HG02588 (cell line): ENCODE measurements around the gene TENM4.

ENCODE experiments used
- ATAC-seq: cut with Tn5 transposase; IDR thresholded peaks from one replicate; pipeline ENCODE4 v1.9.1; 2021; ENCODE audit warnings: mild to moderate bottlenecking, moderate library complexity; ENCODE audit not compliant: unreplicated experiment

TENM4 gene

DNA sequence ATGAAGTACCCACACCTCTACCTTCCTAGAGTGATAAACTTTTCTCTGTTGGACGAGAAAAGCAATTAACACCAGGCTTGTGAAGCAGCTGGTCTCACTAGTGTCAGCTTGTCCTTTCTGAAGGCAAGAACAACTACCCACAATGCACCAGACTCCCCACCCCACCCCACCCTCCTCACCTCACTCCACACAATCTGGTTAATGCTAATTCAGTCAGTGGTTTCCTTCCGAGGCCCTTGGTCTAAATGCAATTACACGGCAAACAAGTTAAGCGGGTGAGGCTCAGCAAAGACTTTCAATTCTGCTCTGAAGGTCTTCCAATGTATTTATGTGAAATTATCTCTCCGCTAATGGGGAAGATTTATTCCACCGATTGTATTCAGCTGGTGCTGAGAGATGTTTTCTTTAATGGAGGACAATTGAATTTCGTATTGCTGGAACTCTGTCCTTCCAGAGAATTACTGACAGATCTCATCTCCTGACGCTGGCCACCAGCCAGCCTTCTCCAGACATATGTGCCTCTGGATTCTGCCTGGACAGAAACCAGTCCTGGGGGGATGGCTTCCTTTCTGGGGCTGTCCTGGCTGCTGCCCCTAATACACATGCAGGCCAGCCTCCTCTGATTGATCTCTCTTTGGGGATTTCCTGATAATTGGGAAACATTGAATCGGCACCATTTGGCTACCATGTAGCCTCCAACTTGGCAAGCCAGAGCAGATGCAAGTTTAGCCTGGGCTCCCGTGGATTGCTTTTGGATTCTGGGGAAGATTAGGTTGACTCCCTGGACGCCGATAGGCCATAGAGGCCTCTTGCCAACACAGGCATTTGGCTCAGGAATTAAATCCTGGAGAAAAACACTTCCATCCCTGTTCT is 700.4 kb downstream of the TENM4 start:
- no peak for ATAC-seq

DNA sequence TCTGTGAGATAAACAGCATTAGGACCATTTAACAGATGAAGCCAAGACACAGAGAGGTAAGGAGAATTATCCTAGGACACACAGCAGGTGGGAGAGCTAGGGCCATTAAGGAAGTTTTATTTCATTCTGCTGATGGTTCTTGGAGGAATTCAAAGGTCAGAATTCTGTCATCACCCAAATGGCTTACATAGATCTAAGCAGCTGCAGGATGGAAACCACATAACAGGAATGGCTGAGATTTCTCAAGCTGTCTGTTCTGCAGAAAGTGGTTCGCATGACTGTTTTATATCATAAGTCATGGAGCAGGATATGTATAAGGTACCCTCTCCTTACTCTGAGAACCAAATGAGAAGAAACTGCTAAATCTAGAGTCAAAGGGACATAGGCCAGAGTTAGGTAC is 702.9 kb downstream of the TENM4 start:
- no peak for ATAC-seq

DNA sequence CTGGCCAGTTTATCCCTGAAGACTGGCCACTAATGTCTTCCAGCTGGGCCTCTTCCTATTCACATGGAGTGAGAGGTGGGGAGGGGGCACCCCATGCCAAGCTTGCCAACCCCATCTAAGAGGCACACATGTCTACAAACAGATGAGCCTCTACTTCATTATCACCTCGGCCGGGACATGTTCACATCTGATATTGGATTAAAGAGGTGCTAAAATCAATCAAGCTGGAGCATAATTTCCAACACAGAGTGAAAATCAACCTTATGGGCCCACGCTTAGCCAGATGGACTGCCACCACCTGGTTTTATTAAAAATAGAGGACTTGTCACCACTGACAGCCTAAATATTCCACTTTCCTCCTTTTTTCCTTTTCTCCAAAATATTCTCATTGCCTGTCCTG is 703.5 kb downstream of the TENM4 start:
- no peak for ATAC-seq

DNA sequence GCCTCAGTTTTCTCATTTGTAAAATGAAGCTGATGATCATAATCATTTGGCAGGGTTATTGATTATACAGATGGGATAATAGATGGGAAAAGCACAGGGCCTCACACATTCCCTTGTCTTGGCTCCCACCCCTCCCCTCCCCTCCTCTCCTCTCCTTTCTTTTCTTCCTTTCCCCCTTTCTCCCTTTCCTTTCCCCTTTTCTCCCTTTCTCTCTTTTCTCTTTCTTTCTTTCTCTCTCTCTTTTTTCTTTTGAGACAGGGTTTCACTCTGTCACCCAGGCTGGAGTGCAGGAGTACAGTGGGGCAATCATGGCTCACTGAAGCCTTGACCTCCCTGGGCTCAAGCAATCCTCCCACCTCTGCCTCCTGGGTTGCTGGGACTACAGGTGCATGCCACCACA is 705.1 kb downstream of the TENM4 start:
- no peak for ATAC-seq

DNA sequence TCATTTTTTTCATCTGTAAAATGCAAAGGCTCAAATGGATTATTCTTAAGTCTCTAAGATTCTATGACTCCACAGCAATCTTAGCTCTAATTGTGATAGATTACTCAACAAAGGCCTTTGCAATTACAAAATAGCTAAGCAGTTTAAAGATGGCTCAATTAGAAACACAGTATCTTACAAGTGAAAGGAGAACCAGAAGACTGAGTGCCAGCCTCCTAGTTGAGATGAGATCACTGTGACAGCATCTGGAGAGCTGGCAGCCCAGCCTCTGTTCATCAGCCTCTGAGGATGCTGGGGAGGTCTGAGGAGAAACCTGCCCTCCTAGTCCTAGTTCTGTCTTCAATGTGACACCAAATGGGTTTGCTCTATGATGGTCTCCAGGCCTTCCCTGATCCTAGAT is 707.8 kb downstream of the TENM4 start:
- no peak for ATAC-seq

DNA sequence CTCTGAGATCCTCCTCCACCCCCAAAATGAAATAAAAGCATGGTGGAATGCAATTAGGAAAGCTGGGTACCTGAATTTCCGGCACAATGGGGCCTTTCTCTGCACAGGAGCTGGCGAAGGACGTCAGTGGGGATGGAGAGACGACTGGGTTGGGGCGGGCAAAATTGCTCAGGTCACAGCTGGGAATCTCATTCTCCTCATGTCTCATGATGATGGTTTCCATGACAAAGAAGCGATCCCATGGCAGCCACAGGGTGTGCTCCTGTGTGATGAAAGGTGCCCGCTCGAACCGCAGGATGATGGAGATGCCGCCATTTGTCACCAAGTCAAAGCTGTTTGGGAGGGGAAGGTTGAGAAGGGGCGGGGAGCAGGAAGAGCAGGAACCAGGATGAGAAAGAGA is 708.6 kb downstream of the TENM4 start:
- ATAC-seq: no peak

DNA sequence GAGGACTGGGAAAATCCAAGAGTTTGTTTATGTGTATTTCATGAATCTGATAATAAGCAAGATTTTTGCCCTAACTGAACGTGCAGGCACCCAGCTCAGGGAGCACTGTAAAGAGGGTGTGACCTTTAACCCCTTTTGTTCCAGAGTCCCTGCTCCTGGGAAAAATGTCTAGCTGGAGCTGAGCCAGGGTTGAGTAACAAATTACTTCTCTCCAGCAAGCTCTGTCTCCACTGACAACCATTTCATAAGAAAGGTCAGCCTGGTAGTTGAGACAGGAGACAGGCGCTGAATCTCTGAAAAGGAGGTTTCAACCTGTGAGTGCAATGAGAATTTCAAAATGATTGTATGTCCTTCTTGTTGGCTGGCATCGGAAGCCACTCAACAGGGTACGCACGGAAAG is 709.8 kb downstream of the TENM4 start:
- no peak for ATAC-seq

DNA sequence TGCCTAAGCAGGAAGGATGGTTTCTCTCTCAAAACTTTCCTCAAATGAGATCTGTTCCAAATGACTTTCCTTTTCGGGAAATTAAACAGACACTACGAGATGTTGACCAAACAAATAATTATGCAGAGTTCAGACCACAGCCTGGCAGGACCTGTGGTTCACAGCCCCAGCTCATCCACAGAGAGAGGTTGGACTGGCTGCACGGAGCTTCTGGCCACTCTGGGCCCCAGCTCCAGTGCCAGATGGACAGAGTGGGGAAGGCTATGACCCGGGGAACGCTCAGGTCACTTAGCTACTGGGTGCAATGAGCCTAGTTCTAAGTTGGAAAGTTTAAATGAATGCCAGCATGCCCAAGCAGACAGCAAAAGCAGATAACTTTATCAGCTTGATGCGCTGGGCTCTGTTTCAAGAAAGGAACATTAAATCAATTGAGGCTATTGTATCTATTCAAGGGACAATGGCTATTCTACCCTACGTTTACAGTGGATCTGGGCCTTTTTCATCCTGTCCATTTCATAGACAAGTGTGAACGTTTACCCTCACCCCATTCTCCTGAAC is 710.5 kb downstream of the TENM4 start:
- ATAC-seq: no peak

DNA sequence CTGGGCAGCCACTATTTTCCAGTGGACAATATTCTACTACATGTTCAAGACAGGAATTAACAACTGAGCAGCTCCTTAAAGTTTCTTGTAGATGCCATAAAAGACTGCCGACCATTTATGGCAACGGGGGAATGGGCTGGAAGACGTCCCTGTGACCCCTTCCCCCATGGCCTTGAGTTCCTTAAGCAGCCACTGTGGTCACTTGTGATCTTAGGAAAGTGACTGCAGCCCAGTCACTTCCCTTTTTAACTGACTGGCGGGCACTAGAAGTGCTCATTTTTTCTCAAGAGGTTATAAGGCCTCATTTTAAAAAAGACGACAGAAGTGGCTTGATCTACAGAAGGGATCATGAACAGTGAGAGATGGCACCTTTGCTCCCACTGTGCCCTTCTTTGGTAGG is 713.0 kb downstream of the TENM4 start:
- no peak for ATAC-seq

DNA sequence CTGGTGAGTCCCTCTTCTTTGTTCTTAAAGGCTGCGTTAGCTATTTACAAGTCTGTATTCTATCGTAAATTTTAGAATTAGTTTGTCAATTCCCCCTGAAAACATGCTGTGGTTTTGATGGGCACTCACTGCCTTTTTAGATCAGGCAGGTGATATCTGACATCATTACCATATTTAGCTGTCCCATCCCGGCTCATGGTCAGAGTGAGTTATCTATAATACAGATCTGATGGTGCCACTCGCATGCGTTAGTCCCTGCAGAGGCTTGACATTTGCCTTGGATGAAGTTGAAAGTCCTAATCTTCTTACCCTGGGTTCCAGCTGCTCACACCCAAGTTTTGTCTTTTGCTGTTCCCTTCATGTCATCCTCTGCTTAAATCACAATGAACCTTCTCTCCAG is 715.6 kb downstream of the TENM4 start:
- ATAC-seq: no peak

DNA sequence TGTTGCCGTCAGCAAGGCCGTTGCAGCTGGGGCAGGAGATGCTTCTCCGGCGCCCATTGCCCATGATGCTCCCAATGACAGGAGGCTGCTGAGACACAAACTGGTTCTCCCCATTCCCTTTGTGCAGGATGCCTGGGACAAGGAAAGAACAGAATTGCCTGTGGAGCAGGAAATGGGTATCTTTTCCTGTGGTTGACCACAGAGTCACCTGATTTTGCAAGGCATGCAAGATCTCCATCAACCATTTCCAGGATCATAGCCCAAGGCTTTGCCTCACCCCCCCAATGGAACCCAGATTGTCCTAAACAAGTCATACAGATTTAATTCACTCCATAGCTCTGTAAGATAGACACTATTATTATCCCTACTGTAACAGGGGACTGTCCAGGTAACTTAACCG is 718.0 kb downstream of the TENM4 start:
- ATAC-seq: no peak

DNA sequence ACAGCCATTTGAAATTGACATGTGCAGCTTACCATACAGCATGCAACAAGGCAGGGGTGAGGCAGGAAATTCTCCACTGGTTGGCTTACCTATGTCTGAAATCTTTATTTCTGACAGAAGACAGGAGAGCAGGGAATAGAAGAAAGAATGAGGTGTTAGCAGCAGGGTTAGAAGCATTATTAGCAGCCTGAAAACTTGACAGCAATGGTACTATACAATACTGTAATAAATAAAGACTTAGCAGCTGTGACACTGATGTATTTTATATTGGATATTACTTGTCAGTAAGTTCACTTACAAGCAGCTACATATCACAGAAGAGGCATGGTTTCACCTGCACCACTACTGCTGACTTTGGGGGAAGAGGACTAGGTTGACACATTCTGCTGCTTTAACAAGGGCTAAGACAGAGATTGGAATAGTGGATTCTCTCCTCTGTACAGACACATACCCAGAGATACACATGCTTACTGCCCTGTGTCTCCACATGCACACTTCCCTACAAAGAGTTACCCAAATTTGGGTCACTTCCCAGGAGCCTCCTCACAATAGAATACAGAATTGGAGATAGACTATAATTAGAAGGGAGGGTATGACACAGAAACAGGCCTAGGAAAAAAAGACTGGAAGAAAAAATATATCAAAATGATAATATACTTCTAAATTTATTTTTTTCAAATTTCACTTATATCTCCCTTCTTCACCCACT is 720.4 kb downstream of the TENM4 start:
- no peak for ATAC-seq

DNA sequence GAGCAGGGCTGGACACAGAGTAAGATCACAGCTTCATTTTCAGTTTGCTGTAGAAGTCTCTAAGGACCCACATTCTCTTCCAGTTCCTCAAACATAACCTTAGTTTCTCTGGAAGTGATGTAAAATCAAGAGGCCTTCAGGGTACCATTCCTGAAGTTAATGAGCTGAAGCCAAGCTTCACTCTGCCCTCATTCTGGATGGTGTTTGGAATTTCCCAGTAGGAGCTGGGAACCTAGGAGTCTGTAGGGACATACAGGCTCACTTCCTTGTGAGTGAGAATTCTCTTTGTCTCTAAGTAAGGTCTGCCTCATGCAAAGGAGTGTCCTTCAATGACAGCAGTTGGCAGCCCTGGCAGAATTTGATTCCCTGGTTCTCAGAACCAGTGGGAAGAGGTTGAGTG is 723.8 kb downstream of the TENM4 start:
- no peak for ATAC-seq

DNA sequence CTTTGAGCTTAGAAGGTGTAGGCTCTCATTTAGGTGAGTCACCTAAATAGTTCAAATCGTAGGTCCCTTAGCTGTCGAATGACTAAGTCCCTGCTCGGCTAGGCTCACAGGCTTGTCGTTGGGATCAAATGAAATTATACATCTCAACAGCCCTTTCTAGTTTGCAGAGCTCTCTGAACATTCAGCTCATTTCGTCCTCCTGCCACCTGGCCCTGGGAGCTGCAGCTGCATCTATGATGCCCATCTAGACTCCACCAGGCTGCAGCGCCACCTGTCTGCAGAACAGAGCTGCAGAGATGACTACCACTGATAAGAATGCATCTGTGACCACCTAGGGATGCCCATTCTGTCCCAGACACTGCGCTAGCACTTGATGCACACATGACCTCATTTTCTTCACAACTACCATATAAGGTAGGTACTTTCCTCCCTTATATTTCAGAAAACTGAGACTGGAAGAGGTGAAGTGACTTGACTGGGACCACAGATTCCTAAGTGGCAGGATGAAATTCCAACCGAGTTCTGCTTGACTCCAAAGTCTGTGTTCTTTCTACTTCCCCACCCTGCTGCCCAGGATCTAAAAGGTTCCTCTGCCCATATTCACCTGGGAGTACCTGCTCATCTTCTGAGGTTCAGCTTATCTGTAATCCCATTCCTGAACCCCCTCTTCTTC is 725.1 kb downstream of the TENM4 start:
- ATAC-seq: peak; percentile 60

DNA sequence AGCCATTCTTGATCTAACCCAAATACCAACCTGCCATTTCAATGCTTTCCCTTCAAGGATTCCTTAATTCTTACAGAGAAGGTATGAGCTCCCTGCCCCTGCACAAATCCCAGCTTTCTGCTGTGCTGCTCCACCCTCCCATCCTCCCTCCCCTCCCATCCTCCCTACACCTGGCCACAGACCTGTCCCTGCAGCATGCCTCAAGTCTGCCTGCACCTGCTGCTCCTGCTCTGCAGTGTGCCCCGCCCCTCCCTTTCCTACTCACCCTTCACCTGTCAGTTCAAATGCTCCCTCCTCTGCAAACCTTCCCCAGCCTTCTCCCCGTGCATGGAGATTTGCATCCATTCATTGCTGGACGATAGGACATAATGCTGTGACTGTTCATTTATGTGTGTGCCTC is 726.3 kb downstream of the TENM4 start:
- ATAC-seq: no peak

DNA sequence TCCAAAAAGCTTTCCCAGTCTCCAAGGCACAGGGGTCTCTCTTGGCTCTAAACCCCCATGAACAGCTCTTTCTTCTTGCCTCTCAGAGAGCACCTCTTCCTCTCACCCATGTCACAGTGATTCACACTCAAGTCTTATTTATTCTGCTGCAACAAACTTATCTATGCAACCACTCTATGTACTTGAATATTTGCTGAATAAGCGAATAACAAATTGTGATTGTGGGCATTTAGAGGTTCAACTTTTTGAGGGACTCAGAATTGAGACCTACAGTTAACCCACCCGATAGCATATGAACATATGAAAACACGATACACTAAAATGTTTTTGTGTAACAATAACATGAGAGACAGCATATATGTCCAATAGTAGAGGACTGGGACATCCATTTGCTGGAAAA is 729.1 kb downstream of the TENM4 start:
- ATAC-seq: no peak

DNA sequence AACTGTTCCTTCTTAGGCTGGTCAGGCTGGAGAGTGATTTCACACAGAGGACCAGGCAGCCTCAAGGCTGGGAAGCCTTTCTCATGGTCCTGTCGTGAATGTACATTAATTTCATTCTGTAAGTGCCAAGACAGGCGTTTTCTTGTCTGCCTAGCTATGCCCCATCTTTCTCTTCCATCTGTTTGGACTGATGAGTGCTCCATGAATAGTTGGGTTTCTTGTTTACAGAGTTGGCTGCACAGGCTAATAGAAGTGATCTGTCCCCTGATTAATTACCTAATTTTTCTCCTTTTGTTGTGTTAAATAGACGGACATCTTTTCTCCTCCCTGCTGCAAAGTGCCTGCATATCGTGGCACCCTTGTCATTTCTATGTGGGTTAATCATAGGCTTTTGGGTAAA is 730.4 kb downstream of the TENM4 start:
- ATAC-seq: no peak

DNA sequence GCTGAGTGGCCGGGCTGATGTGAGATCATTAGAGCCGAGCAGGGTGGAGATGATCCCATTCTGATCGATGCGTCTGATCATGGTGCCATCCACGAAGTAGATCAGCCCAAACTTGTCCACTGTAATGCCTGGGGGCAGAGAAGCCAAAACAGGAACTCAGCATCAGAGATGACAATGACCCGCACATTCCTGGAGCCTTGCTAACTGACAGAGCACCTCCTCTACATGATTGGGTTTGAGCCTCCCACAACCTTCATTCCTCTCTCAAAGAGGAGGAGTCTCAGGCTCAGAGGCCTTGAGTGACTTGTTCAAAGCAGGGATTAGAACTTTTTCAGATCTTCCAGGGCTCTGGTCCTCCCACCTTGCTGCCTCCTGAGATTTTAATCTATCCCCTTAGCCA is 732.4 kb downstream of the TENM4 start:
- ATAC-seq: no peak

DNA sequence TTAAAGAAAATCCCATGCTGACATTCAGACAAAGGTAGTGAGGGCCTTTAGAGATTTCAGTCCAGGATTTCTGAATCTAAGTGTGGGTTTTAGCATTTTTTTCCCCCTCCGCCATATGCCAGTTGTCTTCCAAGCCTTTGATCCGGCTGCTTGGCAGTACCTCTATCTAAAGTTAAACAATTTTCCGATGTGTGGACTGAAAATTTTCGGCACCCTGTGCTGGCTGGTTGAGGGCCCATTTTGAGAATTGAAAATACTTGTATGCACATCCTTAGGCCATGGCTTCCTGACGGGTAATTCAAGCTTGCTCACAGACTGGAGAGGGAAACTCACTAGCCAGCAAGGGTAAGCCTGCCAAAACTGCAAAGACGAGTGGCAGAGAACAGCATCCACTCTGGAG is 734.3 kb downstream of the TENM4 start:
- ATAC-seq: no peak

DNA sequence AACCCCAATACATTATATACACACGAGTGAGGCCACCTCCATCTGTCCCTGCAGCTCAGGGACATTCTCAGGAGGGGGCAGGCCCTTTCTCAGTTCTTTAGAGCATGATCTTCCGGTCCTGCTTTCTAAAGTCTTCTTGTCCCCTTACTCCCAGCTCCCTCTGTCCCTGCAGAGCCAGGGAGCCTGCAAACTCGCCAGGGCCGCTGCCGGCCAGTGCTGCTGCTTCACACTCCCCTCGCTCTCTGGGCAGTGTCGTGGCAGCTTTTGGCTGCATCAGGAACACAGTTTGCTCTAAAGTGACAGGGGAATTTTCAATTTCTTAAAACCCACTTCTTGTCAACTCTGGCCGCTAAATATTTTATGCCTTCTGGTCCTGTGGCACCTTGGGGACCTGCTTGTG is 736.0 kb downstream of the TENM4 start:
- no peak for ATAC-seq

DNA sequence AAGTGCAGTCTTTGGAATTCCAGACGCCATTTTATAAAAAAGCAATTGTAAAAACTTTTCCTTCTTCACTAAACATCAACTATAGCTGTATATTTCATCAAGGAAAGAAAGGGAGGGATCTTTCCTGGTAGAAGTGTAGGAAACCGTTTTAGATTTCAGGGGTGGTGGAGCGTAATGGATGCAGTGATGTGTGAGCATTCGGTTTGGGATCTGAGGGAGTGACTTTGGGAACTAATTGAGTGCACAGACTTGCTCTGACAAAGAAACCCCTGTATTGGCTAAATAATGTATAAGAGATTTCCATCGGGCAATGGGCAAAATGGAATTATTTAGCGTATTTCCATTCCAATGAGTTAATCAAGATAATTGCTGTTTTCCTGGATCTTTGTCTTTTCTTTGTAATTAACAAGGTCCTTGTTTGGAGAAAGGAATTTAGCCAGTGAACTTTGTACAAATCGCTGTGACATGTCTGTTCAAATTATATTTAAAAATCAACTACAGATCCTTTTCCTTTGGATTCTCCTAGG is 741.2 kb downstream of the TENM4 start:
- no peak for ATAC-seq
